GM18499 (cell line): ENCODE measurements around the gene INS.

Experiments used
- ATAC-seq: cut with Tn5 transposase; IDR thresholded peaks from one replicate; pipeline ENCODE4 v1.9.1; 2021; ENCODE audit warnings: moderate number of reproducible peaks; ENCODE audit not compliant: insufficient read depth, unreplicated experiment

INS gene

GRCh38 chr11:2168286-2169004 is 7.4 kb upstream of the INS start:
- ATAC-seq: no peak

- ATAC-seq: no peak
Measured at GRCh38 chr11:2167141-2168045, 6.4 kb upstream of the INS start.

GRCh38 chr11:2166091-2166851 is 5.3 kb upstream of the INS start:
- ATAC-seq: no peak

GRCh38 chr11:2165571-2165970 is 4.6 kb upstream of the INS start:
- no peak for ATAC-seq

GRCh38 chr11:2164861-2165555 is 4.0 kb upstream of the INS start:
- no peak for ATAC-seq

- no peak for ATAC-seq
Measured at GRCh38 chr11:2164081-2164480, 3.1 kb upstream of the INS start.

- ATAC-seq: no peak
Measured at GRCh38 chr11:2163428-2163978, 2.5 kb upstream of the INS start.

GRCh38 chr11:2159536-2160413 is 1.2 kb downstream of the INS start:
- ATAC-seq: no peak

- ATAC-seq: no peak
Measured at GRCh38 chr11:2158966-2159365, 2.0 kb downstream of the INS start.

- ATAC-seq: no peak
Measured at GRCh38 chr11:2158296-2158737, 2.7 kb downstream of the INS start.

GRCh38 chr11:2157294-2158040 is 3.5 kb downstream of the INS start:
- no peak for ATAC-seq

GRCh38 chr11:2156416-2157182 is 4.4 kb downstream of the INS start:
- ATAC-seq: no peak

- no peak for ATAC-seq
Measured at GRCh38 chr11:2155511-2155910, 5.5 kb downstream of the INS start.

- ATAC-seq: no peak
Measured at GRCh38 chr11:2154889-2155288, 6.1 kb downstream of the INS start.

GRCh38 chr11:2154195-2154585 is 6.8 kb downstream of the INS start:
- ATAC-seq: no peak

- no peak for ATAC-seq
Measured at GRCh38 chr11:2153581-2154194, 7.3 kb downstream of the INS start.
